ENCODE data around the gene IL19.

IL19 gene

GRCh38 chr1:206867239-206867638 lies 96.7 kb downstream of the IL19 start:
- no peak for DNase-seq

GRCh38 chr1:206867716-206868115 lies 97.1 kb downstream of the IL19 start:
- DNase-seq = no peak

DNA sequence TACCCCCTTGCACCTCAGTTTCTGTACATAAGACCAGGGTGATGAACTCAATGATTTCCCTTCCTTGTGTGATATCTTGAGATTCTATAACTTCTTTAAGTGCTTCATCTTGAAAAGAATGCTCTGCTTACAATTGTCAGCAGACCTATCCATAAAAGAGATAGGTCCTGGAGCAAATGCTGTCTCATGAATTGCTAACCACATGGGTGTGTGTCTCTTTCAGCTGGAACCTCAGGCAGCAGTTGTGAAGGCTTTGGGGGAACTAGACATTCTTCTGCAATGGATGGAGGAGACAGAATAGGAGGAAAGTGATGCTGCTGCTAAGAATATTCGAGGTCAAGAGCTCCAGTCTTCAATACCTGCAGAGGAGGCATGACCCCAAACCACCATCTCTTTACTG lies 97.7 kb downstream of the IL19 start:
- DNase-seq = no peak

DNA sequence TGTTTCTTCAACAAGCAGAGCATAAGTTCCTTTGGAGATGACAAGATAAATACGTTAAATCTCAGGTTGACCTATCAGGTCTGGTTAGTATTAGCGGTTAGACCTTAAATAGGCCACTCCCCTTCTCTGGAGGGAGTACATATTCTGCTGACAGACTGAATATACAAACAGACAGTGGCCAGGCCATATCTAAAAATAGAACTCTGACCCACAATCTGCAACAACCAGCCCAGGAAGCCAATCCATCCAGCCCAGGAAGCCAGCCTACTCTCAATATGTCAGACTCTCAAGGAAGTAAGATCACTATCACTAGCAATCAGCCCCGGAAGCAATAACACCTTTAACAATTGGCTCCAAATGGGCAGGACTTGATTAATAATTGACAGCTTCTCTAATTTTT lies 101.6 kb downstream of the IL19 start:
- DNase-seq = no peak

DNA sequence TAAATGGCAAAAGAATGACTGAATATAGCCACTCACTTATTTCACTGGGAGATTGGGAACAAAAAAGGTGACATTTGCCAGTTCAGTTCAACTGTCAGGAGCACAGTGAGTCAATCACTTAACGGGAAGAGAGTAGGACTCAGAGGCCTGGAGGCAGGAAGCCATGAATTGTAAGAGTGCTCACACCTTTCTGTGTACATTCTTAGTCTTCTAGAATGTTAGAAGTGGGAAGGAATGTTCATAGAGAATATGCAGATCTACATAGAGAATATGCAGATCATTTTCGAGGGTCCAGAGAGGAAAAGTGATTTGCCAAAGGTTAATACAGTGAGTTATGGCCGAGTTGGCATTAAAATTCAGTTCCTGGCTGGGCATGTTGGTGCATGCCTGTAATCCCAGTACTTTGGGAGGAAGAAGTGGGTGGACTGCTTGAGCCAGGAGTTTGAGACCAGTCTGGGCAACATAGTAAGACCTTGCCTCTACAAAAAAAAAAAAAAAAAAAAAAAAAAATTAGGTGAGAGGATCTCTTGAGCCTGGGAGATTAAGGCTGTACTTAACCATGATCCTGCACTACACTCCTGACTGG lies 103.1 kb downstream of the IL19 start:
- DNase-seq = no peak

GRCh38 chr1:206875752-206876377 lies 105.3 kb downstream of the IL19 start:
- DNase-seq = no peak

DNA sequence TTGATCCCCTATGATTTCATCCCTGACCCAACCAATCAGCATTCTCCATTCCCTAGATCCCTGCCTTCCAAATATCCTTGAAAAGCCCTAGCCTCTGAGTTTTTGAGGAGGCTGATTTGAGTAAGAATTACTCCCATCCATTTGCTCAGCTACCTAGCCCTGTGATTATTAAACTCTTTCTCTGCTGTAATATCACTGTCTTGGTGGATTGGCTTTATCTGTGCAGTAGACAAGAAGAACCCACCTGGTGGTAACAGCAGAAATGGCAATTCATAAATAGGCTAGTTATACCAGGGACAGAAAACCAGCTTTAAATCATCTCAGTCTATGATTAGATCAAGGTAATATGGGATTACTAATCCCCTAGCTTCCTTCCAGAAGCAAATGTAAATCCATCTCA lies 107.9 kb downstream of the IL19 start:
- DNase-seq = peak; percentile 5

DNA sequence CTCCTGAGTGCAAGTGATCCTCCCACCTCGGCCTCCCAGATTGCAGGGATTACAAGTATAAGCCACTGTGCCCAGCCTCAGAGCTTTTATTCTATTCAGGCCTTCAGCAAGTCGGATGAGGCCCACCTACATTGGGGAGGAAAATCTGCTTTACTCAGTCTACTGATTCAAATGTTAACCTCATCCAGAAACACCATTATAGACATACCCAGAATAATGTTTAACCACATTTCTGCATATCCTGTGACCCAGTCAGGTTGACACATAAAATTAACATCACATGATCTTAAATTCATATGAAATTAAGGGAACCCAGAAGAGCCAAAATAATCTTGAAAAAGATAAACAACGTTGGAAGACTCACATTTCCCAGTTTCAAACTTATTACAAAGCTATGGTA lies 109.7 kb downstream of the IL19 start:
- no peak for DNase-seq

DNA sequence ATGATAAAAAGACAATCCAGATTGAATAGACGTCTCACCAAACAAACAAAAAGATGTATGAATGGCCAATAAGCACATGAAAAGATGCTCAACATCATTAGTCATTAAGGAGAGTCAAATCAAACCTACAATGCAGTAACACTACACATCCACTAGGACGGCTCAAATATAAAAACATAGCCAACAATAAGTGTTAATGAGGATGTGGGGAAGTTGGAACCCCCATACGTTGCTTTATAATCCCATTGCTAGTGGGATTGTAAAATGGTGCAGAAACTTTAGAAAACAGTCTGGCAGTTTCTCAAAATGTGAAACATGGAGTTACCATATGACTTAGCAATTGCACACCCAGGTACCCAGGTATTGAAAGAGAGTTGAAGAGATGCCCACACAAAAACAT lies 112.0 kb downstream of the IL19 start:
- DNase-seq = no peak

DNA sequence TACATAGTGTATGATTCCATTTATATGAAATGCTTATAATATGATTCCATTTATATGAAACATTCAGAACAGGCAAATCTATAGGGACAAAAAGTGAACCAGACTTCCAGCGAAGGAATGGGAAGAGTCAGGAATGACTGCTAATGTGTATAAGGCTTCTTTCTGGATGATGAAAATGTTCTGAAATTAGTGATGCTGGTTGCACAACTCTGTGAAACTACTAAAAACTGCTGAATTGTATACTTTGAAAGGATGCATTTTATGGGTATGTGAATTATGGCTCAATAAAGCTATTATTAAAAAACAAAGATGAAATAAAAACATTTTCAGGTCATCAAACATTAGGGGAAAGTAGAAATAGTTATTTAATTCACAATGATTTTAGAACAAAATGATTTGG lies 112.6 kb downstream of the IL19 start:
- DNase-seq = no peak

- no peak for DNase-seq
These were observed 113.3 kb downstream of the IL19 start for GRCh38 chr1:206883876-206884275.

DNA sequence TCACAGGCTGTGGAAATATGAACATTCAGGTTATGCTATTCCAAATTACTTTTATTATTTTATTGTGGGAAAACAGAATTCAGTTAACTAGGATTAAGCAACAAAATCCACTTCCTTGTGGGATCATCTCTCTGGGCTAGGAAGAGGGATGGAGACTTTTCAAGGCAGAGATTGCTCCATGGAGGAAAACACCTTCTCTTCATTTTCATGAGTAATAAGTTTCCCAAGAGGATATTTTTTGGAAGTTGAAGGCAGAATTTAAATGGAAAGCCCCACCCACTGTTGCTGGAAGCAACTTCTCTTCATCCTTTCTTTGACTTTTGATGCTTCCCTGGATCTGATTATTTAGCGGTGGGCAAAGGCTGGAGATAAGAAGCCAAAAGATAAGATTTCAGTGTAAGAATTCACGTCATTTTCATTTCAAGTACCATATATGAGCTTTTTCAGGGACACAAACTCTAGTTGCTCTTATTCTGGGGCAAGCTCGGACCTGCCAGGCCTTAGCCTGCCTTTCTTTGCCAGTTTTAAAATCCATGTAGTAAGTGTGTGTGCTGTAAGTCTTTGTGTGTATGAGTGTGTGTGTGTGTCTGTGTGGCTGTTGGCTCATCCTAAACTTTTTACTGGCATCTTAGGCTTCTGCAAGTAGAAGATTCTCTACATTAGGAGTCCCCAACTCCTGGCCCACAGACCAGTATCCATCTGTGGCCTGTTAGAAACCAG lies 114.9 kb downstream of the IL19 start:
- no peak for DNase-seq

DNA sequence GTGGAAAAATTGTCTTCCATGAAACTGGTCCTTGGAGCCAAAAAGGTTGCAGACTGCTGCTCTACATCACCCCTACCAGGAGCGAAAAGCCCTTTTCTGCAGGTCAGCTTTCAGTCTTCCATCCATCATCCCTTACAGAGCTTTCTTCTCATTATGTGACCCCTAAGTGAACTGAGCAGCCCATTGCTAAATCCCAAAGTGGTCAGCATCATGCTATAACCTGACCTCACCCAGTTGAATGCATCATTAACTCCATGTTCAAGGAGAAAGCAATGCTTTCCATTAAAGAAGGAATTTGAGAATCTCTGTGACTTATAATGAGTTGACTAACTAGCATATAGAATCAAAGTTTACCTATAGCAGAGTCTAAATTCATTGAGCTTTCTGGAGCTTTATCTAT lies 116.3 kb downstream of the IL19 start:
- DNase-seq = no peak

- DNase-seq = no peak
These were observed 117.1 kb downstream of the IL19 start for GRCh38 chr1:206887701-206888100.

DNA sequence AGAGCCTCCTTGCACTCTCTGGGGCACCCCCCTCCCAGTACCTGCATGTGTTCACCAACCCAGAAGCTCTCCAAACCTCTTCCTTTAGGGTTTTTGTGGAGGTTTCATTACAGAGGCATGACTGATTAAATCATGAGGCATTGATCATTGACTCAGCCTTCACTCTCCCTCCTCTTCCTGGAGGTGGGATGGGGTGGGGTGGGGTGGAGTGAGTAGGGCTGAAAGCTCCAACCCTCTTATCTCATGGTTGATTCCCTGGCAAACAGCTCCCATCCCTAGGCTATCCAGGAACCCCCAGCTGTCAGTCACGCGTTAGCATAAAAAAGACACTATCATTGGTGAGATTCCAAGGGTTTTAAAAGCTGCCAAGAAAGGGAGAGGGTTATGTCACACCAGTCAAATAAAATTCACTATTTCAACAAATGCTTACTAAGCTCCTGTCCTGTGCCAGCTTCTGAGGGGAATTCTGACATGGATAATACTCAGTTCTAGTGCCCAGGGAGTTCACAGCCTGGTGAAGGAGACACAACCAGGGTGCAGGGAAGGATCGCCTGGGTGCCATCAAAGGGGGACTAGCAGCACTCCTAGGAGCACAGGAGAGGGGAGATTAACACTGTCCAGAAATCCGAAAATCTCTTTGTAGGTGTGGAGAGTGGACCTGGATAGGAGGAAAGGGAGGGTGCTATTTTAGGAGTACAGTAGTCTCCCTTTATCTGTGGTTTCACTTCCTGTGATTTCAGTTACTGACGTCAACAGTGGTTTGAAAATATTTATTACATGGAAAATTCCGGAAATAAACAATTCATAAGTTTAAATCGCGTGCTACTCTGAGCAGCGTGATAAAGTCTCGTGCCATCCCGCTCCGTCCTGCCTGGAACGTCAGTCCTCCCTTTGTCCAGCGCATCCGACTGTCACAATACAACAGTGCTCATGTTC lies 119.8 kb downstream of the IL19 start:
- DNase-seq = no peak

- DNase-seq = no peak
These were observed 120.8 kb downstream of the IL19 start for GRCh38 chr1:206891412-206891811.
